GM23338 (cell line): ENCODE data around the gene CNOT4. TPM values are rescaled to one million over a fixed set of nuclear protein-coding genes. Genes with fewer than 3 reads are reported as not detected.

Experiments used
- ATAC-seq: fragments of 200-7000 bp; cut with Tn5 transposase; 3 replicates; pipeline ENCODE4 v1.9.1; 2020
- DNase-seq: peaks from one replicate; pipeline ENCODE4 v3.0.0-alpha.2; 2015; ENCODE audit warnings: low spot score
- H2AFZ ChIP-seq: fragments of 200-600 bp; sonication (generic); 2 replicates; pipeline ENCODE4 v1.8.0; 2016; ENCODE audit warnings: antibody characterized with exemption, mild to moderate bottlenecking, moderate library complexity
- H3F3A ChIP-seq: fragments of 200-600 bp; sonication (generic); replicated peaks from 2 replicates; pipeline ENCODE4 v1.8.0; 2017; ENCODE audit warnings: antibody characterized with exemption, mixed run types, low read depth
- H3K27ac ChIP-seq: fragments of 200-600 bp; sonication (generic); 2 replicates; pipeline ENCODE4 v1.6.1; 2016; ENCODE audit warnings: low read depth
- H3K27me3 ChIP-seq: fragments of 200-600 bp; sonication (generic); 2 replicates; pipeline ENCODE4 v1.8.0; 2016; ENCODE audit warnings: mild to moderate bottlenecking, mixed run types, moderate library complexity; ENCODE audit not compliant: insufficient read depth
- H3K36me3 ChIP-seq: fragments of 200-600 bp; sonication (generic); 2 replicates; pipeline ENCODE4 v1.8.0; 2016; ENCODE audit warnings: mild to moderate bottlenecking; ENCODE audit not compliant: insufficient read depth
- H3K4me1 ChIP-seq: fragments of 200-600 bp; sonication (generic); 2 replicates; pipeline ENCODE4 v1.8.0; 2016; ENCODE audit warnings: mild to moderate bottlenecking, moderate library complexity; ENCODE audit not compliant: insufficient read depth
- H3K4me2 ChIP-seq: fragments of 200-600 bp; sonication (generic); 2 replicates; pipeline ENCODE4 v1.7.1; 2017; ENCODE audit warnings: mixed run types
- H3K4me3 ChIP-seq: fragments of 200-600 bp; sonication (generic); 2 replicates; pipeline ENCODE4 v1.6.1; 2016; ENCODE audit warnings: mixed run types
- H3K79me2 ChIP-seq: fragments of 200-600 bp; sonication (generic); replicated peaks from 2 replicates; pipeline ENCODE4 v1.8.0; 2017; ENCODE audit warnings: mild to moderate bottlenecking; ENCODE audit not compliant: insufficient read depth
- H3K9me2 ChIP-seq: fragments of 200-600 bp; sonication (generic); 2 replicates; pipeline ENCODE4 v1.8.0; 2017; ENCODE audit not compliant: insufficient read depth
- H4K20me1 ChIP-seq: fragments of 200-600 bp; sonication (generic); replicated peaks from 2 replicates; pipeline ENCODE4 v1.8.0; 2017; ENCODE audit warnings: mild to moderate bottlenecking; ENCODE audit not compliant: insufficient read depth
- H3K27ac Mint-ChIP-seq: 2 replicates; pipeline ENCODE4 v1.8.0; 2020; ENCODE audit warnings: inconsistent platforms, mild to moderate bottlenecking, moderate library complexity, mixed read lengths
- H3K27me3 Mint-ChIP-seq: 3 replicates; pipeline ENCODE4 v1.8.0; 2022; ENCODE audit warnings: low read depth, mild to moderate bottlenecking, moderate library complexity, mixed read lengths, inconsistent platforms; ENCODE audit not compliant: insufficient read depth, poor library complexity
- H3K36me3 Mint-ChIP-seq: 3 replicates; pipeline ENCODE4 v1.8.0; 2021; ENCODE audit warnings: low read depth, mild to moderate bottlenecking, inconsistent platforms, moderate library complexity, mixed read lengths
- H3K4me1 Mint-ChIP-seq: 3 replicates; pipeline ENCODE4 v1.8.0; 2020; ENCODE audit warnings: mild to moderate bottlenecking, inconsistent platforms, mixed read lengths
- H3K4me3 Mint-ChIP-seq: 3 replicates; pipeline ENCODE4 v1.8.0; 2021; ENCODE audit warnings: moderate library complexity, mild to moderate bottlenecking, inconsistent platforms, mixed read lengths
- H3K9me3 Mint-ChIP-seq: 3 replicates; pipeline ENCODE4 v1.8.0; 2020; ENCODE audit warnings: moderate library complexity, mild to moderate bottlenecking, inconsistent platforms, mixed read lengths
- CREB1 ChIP-seq: fragments of 250-450 bp; sonication (Bioruptor Pico); IDR thresholded peaks from 2 replicates; pipeline ENCODE4 v1.5.0; 2020; ENCODE audit warnings: low read depth, mild to moderate bottlenecking, moderate library complexity
- EZH2 ChIP-seq: fragments of 200-600 bp; sonication (generic); IDR thresholded peaks from one replicate; pipeline ENCODE4 v1.8.0; 2017; ENCODE audit warnings: antibody characterized with exemption, mild to moderate bottlenecking, low read depth; ENCODE audit not compliant: unreplicated experiment
- EZH2phosphoT487 ChIP-seq: fragments of 200-600 bp; sonication (generic); IDR thresholded peaks from one replicate; pipeline ENCODE4 v1.8.1; 2018; ENCODE audit warnings: antibody characterized with exemption; ENCODE audit not compliant: unreplicated experiment
- JUNB ChIP-seq: IDR thresholded peaks from one replicate; pipeline ENCODE4 v1.6.1; 2016; ENCODE audit warnings: antibody characterized with exemption; ENCODE audit not compliant: unreplicated experiment
- NANOG ChIP-seq: IDR thresholded peaks from 2 replicates; pipeline ENCODE4 v1.6.1; 2016; ENCODE audit warnings: antibody characterized with exemption, borderline replicate concordance
- POLR2AphosphoS5 ChIP-seq: IDR thresholded peaks from 2 replicates; pipeline ENCODE4 v1.6.1; 2016; ENCODE audit warnings: antibody characterized with exemption, low read depth
- STAT1 ChIP-seq: IDR thresholded peaks from one replicate; pipeline ENCODE4 v1.6.1; 2016; ENCODE audit warnings: antibody characterized with exemption; ENCODE audit not compliant: unreplicated experiment
- ZNF114 ChIP-seq: fragments of 250-450 bp; sonication (Bioruptor Pico); IDR thresholded peaks from 2 replicates; pipeline ENCODE4 v1.5.0; 2020; ENCODE audit warnings: mild to moderate bottlenecking, moderate library complexity
- ZNF331 ChIP-seq: fragments of 250-450 bp; sonication (Bioruptor Pico); IDR thresholded peaks from 2 replicates; pipeline ENCODE4 v1.5.0; 2020; ENCODE audit warnings: low read depth, mild to moderate bottlenecking, moderate library complexity
- polyA plus RNA-seq: library from polyadenylated mRNA; unstranded; fragments of >200 nt; fragmentation: Nextera tagmentation; extraction: Ambion mirVana; gene quantifications from 2 replicates; pipeline ENCODE4 v1.2.1, GENCODE V29; 2016
- total RNA-seq: library from RNA; depleted of rRNA; stranded (reverse); fragments of >200 nt; shearing (Covaris generic); gene quantifications from 2 replicates; pipeline ENCODE4 v1.2.3, GENCODE V29; 2014
- TF ChIP-seq, protein P1 (sequence below): fragments of 250-450 bp; sonication (Bioruptor Pico); IDR thresholded peaks from 2 replicates; pipeline ENCODE4 v1.5.0; 2020; ENCODE audit warnings: mild to moderate bottlenecking, moderate library complexity
- TF ChIP-seq, protein P2 (sequence below), 2 experiments: fragments of 200-600 bp in 1 of 2; sonication (generic) in 1 of 2; conservative IDR thresholded peaks; 2 replicates each; pipeline versions ENCODE4 v1.5.1 to v1.6.1; 2016 to 2017; ENCODE audit warnings: antibody characterized with exemption in 2 of 2, low read depth in 2 of 2, mild to moderate bottlenecking in 2 of 2, moderate library complexity in 1 of 2
- TF ChIP-seq, protein P3 (sequence below): IDR thresholded peaks from 2 replicates; pipeline ENCODE4 v1.6.1; 2016; ENCODE audit warnings: antibody characterized with exemption
- TF ChIP-seq, protein P4 (sequence below): IDR thresholded peaks from one replicate; pipeline ENCODE4 v1.6.1; 2018; ENCODE audit warnings: antibody characterized with exemption; ENCODE audit not compliant: unreplicated experiment

Gene CNOT4
- total and polyA plus RNA-seq, 2 experiments from 2014 or later: 18.9 to 26.2 TPM

DNA sequence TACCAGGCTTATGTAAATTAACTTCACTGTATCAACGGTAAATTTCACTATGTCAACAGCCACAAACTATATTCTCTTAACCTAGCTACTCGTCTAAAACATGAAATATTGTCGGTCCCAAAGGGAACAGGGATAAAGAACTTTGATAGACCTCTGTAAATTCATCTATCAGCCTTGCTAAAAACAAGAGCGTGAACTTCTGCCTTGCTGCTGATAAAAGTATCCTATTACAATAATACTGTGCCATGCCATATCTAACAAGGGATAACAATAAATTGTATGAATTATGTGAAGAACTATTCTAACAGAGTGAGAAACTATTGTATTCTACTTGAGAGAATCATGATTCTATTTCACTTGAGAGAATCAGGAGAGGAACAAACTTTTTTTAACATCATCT, 117.2 kb downstream of the CNOT4 start:
- Histone ChIP-seq H3K79me2 (no peaks in the 10 kb centered on the region), H3K4me1 (peaks cover 11% of the 10 kb centered on the region), H3K27ac (no peak overlapping the region), H3K36me3 (no peaks in the 10 kb centered on the region; the same call in 1 of the 2 replicates), H3K27me3 (no peaks in the 10 kb centered on the region), H3K9me2 (no peaks in the 10 kb centered on the region), H3F3A (no peaks in the 10 kb centered on the region), H3K4me2 (no peak overlapping the region), H3K4me3 (no peak overlapping the region), H4K20me1 (no peaks in the 10 kb centered on the region), H2AFZ (no peak overlapping the region)
- peaks cover 9% of the 10 kb centered on the region for H3K4me1 Mint-ChIP-seq
- DNase-seq: no peak
- TF ChIP-seq JUNB (no peak), NANOG (no peak), ZNF331 (CRISPR knock-in tag) (no peak), POLR2AphosphoS5 (no peak), EZH2phosphoT487 (no peak), STAT1 (no peak), CREB1 (CRISPR knock-in tag) (no peak), EZH2 (no peak), ZNF114 (CRISPR knock-in tag) (no peak)
- TF ChIP-seq, protein P1, sequence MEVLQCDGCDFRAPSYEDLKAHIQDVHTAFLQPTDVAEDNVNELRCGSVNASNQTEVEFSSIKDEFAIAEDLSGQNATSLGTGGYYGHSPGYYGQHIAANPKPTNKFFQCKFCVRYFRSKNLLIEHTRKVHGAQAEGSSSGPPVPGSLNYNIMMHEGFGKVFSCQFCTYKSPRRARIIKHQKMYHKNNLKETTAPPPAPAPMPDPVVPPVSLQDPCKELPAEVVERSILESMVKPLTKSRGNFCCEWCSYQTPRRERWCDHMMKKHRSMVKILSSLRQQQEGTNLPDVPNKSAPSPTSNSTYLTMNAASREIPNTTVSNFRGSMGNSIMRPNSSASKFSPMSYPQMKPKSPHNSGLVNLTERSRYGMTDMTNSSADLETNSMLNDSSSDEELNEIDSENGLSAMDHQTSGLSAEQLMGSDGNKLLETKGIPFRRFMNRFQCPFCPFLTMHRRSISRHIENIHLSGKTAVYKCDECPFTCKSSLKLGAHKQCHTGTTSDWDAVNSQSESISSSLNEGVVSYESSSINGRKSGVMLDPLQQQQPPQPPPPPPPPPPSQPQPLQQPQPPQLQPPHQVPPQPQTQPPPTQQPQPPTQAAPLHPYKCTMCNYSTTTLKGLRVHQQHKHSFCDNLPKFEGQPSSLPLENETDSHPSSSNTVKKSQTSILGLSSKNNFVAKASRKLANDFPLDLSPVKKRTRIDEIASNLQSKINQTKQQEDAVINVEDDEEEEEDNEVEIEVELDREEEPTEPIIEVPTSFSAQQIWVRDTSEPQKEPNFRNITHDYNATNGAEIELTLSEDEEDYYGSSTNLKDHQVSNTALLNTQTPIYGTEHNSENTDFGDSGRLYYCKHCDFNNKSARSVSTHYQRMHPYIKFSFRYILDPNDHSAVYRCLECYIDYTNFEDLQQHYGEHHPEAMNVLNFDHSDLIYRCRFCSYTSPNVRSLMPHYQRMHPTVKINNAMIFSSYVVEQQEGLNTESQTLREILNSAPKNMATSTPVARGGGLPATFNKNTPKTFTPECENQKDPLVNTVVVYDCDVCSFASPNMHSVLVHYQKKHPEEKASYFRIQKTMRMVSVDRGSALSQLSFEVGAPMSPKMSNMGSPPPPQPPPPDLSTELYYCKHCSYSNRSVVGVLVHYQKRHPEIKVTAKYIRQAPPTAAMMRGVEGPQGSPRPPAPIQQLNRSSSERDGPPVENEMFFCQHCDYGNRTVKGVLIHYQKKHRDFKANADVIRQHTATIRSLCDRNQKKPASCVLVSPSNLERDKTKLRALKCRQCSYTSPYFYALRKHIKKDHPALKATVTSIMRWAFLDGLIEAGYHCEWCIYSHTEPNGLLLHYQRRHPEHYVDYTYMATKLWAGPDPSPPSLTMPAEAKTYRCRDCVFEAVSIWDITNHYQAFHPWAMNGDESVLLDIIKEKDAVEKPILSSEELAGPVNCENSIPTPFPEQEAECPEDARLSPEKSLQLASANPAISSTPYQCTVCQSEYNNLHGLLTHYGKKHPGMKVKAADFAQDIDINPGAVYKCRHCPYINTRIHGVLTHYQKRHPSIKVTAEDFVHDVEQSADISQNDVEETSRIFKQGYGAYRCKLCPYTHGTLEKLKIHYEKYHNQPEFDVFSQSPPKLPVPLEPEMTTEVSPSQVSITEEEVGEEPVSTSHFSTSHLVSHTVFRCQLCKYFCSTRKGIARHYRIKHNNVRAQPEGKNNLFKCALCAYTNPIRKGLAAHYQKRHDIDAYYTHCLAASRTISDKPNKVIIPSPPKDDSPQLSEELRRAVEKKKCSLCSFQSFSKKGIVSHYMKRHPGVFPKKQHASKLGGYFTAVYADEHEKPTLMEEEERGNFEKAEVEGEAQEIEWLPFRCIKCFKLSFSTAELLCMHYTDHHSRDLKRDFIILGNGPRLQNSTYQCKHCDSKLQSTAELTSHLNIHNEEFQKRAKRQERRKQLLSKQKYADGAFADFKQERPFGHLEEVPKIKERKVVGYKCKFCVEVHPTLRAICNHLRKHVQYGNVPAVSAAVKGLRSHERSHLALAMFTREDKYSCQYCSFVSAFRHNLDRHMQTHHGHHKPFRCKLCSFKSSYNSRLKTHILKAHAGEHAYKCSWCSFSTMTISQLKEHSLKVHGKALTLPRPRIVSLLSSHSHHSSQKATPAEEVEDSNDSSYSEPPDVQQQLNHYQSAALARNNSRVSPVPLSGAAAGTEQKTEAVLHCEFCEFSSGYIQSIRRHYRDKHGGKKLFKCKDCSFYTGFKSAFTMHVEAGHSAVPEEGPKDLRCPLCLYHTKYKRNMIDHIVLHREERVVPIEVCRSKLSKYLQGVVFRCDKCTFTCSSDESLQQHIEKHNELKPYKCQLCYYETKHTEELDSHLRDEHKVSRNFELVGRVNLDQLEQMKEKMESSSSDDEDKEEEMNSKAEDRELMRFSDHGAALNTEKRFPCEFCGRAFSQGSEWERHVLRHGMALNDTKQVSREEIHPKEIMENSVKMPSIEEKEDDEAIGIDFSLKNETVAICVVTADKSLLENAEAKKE (CRISPR knock-in tag): no peak
- TF ChIP-seq, protein P2, sequence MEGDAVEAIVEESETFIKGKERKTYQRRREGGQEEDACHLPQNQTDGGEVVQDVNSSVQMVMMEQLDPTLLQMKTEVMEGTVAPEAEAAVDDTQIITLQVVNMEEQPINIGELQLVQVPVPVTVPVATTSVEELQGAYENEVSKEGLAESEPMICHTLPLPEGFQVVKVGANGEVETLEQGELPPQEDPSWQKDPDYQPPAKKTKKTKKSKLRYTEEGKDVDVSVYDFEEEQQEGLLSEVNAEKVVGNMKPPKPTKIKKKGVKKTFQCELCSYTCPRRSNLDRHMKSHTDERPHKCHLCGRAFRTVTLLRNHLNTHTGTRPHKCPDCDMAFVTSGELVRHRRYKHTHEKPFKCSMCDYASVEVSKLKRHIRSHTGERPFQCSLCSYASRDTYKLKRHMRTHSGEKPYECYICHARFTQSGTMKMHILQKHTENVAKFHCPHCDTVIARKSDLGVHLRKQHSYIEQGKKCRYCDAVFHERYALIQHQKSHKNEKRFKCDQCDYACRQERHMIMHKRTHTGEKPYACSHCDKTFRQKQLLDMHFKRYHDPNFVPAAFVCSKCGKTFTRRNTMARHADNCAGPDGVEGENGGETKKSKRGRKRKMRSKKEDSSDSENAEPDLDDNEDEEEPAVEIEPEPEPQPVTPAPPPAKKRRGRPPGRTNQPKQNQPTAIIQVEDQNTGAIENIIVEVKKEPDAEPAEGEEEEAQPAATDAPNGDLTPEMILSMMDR (conservative IDR thresholded peaks at IDR 0.05; ENCODE audit: low read depth in 2 of 2): no peak
- TF ChIP-seq, protein P3, sequence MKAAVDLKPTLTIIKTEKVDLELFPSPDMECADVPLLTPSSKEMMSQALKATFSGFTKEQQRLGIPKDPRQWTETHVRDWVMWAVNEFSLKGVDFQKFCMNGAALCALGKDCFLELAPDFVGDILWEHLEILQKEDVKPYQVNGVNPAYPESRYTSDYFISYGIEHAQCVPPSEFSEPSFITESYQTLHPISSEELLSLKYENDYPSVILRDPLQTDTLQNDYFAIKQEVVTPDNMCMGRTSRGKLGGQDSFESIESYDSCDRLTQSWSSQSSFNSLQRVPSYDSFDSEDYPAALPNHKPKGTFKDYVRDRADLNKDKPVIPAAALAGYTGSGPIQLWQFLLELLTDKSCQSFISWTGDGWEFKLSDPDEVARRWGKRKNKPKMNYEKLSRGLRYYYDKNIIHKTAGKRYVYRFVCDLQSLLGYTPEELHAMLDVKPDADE: no peak
- TF ChIP-seq, protein P4, sequence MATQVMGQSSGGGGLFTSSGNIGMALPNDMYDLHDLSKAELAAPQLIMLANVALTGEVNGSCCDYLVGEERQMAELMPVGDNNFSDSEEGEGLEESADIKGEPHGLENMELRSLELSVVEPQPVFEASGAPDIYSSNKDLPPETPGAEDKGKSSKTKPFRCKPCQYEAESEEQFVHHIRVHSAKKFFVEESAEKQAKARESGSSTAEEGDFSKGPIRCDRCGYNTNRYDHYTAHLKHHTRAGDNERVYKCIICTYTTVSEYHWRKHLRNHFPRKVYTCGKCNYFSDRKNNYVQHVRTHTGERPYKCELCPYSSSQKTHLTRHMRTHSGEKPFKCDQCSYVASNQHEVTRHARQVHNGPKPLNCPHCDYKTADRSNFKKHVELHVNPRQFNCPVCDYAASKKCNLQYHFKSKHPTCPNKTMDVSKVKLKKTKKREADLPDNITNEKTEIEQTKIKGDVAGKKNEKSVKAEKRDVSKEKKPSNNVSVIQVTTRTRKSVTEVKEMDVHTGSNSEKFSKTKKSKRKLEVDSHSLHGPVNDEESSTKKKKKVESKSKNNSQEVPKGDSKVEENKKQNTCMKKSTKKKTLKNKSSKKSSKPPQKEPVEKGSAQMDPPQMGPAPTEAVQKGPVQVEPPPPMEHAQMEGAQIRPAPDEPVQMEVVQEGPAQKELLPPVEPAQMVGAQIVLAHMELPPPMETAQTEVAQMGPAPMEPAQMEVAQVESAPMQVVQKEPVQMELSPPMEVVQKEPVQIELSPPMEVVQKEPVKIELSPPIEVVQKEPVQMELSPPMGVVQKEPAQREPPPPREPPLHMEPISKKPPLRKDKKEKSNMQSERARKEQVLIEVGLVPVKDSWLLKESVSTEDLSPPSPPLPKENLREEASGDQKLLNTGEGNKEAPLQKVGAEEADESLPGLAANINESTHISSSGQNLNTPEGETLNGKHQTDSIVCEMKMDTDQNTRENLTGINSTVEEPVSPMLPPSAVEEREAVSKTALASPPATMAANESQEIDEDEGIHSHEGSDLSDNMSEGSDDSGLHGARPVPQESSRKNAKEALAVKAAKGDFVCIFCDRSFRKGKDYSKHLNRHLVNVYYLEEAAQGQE: no peak
- no peak for ATAC-seq
- no peak overlapping the region for H3K27ac Mint-ChIP-seq
- no peaks in the 10 kb centered on the region for H3K27me3 Mint-ChIP-seq
- no peaks in the 10 kb centered on the region for H3K9me3 Mint-ChIP-seq
- H3K4me3 Mint-ChIP-seq: no peak overlapping the region
- peaks cover 10% of the 10 kb centered on the region for H3K36me3 Mint-ChIP-seq
